Endometrium (tissue), 2 donors: ENCODE data around the gene CCDC187.

Experiments
- FAIRE-seq: peaks from 2 replicates; lab custom pipeline; 2012; peaks lifted over from hg19 to GRCh38; lab: Jason Lieb, UNC
- donor health status: control.
- donor health status: control.

The CCDC187 gene

DNA sequence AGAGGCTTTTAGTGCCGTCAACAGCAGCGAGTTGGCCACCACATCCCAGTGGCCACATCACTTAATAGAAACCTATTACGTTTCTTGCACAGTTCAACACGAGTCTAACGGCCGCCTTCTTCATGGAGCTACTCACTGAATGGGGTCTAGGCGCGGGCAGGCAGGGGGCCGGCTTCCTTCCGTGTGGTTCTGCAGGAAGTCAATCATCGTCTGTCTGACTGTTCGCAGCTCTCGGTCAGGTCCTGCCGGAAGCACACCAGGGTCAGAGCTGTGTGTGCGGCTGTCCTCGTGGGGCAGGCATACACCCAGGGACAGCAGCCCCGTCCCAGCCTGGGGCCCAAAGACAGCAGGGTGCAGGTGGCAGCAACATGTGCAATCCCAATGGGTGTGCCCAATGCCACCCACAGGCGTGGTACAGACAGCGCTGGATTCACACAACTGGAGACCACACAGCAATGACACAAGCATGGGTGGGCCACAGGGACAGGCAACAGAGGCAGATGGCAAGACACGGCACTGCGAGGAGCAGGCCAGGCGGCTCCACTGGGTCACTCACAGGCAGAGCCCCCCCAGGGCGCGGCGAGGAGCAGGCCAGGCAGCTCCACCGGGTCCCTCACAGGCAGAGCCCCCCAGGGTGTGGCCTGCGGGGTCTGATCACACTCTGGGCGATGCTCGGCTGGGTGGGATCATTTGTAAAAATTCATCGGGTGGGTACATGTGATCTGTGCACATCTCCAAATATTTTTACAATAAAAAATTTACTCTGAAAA, 79.8 kb downstream of the CCDC187 start:
- FAIRE-seq = no peak

DNA sequence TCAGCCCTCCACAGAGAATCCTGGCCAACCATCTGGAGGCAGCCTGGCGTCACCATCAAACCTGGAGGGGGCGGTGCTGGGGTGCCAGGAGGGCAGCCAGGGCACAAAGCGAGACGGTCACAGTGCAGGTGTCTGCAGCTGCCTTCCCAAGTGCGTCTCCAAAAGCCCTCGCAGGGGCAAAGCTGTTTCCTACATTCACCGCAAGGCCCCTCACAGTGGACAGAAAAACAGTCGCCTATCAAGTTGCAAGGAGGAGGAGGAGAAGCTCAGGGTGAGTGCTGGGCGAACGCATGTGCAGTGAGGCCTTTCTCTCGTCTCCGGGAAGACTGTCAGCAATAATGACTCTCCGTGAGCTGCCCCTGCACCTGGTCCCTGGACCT, 81.0 kb downstream of the CCDC187 start:
- FAIRE-seq = no peak

DNA sequence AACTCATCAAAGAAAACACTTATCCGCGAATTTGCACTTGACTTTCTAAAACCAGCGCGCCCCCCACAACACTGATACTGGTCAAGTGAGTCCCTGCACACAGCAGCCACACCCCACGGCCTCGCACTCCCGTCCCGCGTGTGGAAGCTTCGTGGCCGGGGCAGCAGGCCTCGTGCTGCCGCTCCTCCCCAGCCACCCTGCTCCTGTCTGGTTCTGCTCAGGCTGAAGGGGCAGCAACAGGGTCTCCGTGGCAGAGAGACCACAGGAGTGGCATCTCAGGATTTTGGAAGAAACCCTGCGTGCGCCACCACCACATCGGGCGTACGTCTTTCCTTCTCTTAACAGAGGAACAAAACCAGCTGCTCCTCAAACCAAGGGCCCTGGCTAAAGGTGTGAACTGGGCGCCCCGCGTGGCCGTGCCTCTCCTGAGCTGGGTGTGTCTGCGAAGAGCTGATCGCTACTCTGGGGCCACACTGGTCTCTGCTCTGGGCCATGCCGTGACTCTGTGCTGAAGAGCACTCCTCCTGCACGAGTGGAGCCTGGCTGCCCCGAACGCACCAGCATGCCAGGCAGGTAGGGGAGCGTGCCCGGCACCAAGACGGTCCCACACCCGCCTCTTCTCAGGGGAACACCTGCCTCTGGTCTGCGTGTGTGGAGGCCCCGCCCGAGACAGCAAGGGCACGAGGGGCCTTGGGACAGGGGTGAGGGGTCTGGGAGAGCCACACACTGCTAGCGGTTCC, 81.6 kb downstream of the CCDC187 start:
- FAIRE-seq = no peak

DNA sequence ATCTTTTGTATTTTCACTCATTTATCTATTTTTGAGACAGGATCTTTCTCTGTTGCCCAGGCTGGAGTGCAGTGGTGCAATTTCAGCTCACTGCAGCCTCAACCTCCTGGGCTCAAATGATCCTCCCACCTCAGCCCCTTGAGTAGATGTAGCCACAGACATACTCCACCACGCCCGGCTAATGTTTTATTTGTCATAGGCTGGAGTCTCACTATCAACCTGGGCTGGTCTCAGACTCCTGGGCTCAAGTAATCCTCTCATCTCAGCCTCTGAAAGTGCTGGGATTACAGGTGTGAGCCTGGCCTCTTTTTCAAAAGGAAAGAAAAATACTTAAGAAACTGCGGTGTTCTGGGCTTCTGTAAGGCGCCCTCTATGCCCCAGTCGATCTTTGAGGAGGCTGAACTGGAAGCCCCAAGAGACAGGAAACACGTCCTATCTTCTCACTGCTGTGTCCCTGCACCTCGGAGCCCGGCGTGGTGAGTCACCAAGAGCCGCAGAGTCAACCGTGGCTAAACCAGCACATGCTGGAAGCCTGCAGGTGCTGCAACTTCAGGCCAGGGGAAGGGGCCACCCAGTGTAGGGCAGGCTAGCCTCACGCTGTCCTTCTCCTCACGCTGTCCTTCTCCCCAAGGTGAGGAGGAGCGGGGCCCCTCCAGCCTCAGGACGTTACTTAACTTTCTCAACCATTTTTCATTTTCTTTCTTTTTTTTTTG, 83.7 kb downstream of the CCDC187 start:
- FAIRE-seq = no peak

DNA sequence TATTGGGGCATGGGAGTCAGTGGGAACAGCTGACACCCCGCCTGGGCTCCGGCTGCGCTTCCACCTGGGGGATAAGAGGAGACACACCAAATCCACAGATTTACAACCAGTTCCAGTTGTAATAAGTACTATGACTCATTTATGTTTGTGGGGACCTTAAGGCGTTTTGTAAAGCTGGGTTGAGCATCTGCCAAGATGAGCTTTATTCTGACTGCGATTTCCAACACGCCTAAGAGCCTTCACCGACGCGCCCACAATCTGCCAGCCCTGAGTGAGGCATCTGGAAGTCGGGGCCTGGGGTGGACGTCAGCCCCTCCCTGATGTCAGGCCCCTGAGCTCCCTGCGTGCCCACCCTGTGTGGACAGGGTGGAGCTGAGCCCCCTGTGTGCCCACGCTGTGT, 84.6 kb downstream of the CCDC187 start:
- FAIRE-seq = no peak

DNA sequence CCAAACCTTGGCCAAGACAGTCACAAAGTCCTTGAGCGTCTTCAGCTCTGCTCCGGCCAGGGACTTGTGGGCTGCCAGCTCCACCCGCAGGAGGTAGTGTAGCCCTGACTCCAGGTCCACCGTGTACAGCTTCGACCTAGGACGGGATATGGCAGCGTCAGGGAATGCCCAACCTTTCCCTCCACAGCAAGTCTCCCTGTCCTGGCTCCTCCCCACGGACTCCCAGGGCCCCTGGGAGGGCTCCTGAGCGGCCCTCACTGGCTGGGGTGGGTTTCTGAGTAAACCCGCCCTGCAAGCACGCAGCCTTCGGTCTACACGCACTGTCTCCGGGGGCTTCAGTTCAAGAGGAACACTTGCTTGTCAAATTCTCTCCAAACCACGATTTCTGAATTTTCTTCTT, 85.2 kb downstream of the CCDC187 start:
- no peak for FAIRE-seq

DNA sequence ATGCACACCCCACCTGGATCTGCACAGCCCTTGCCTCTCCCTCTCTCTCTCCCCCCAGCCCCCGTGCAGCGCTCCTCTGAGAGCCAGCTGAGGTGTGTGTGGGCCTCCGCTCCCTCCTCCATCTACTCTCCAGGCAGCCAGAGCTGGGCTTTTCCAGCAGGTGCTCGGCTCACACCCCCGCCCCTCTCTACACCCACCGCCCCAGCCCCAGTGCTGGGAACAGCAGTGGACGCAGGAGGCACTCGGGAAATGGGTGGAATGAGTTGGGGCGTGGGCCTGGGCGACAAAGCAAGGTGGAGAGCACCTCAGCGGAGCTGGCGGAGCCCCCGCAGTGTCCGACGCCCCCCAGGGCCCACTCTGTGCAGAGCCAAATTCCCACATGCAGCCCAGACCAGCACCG, 85.6 kb downstream of the CCDC187 start:
- FAIRE-seq = no peak

DNA sequence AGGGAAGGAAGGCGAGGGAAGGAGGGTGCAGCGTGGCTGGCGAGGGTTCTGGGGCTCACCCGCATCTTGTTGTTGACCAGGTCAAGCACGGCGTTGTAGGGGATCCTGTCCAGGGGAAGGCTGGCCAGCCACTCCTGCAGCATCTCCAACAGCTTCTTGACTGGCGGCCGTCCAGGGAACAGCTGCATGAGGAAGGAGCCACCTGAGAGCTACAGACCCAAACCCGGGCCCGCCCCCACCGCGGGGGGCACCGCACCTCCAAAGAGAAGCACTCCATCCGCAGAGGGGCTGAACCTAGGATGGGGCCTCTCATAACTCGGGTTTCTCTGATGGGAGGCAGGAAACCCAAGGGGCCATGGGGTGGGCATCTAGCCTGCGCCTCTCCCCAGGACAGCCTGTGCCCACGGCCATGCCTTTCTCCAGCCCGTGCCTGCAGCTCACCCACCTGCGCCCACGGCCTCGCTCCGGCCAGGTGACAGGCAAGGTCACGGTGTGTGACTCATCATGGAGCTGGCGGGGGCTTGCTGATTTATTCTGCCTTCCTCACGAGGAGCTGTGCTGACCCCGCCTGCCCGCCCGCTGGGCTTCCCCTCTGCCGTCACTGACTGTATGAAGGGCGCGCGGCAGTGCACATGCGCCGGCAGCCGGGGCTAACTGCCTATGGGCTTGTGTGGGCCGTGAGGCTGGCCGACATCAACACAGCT, 87.2 kb downstream of the CCDC187 start:
- no peak for FAIRE-seq

DNA sequence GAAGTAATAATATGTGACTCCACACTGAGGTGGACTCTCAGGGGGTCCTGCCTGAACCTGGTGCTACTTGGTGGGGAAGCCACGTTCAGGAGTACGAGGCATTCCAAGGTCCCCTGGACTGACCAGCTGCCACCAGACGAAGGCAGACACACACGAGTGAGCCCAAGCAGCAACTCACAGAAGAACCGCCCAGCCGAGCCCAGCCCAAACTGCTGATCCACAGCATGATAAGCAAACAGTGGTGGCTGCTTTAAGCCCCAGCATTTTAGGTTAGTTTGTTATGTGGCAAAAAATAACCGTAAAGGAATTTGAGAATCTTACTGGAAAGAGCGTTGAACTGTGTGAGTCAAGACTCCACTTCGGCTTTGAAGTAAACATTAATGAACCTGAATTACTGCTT, 90.2 kb downstream of the CCDC187 start:
- no peak for FAIRE-seq

DNA sequence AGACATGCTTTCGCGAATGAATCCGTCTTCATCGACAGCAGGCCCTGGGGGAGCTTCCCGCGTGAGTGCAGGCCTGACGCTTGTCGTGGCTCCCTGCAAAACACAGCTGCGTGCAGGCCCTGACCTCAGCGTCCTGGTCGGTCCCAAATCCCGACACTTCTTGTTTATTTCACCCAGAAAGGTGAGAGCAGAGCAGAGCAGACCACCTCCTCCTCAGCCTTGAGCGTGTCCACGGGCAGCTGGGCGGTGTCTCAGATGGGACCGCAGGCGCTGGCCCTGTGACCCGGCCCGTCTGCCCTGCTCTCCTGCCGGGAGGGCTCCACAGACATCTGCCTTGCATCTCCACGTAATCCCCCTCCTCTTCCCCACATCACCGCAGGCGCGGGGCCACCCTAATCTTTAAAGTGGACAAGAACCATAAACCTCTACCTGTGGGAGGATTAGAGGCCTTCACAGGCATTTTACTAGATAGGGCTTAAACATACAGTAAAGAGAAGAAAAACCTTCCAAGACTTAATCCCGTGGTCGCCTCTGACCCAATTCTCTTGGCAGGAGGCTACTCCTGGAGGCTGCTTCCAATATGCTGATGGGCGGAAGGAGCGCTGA, 91.4 kb downstream of the CCDC187 start:
- FAIRE-seq = no peak

DNA sequence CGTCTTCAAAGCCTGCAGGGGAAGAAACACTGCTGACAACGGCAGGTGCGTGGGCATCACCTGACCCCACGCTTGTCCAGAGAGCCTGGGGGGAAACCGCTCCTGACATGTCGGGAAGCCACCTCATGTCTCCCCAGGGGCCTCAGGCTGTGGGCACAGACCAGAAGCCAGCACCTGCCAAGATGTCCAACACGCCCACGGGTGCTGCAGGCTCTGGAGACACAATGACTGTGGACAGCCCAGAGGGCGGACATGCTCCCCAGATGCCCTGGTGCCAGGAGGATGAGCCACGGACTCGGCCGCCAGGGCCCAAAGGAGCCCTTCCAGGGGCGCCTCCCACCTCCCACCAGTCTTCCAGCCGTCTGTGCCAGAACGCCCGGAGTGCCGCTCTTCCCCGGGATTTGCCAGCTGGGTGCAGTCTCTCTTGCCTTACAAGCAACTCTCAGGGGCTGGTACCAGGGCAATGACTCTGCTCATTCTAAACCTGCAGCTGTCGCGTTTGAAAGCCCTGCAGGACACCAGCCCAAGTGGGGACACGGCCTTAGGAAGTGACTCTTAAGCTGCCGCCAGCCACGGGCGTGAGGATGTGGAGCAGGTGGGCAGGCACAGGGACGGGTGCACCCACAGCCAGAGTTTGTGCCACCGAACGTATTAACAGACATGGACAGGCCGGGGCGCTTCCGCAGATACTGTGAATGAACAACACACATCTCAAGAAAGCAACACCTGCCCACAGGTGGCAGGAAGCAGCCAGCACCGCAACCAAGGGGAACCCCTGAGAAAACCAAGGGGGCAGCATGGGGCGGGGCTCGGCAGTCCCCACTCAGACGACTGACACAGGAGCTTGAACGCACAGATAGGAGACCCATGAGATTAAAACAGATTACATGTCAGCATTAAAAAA, 92.2 kb downstream of the CCDC187 start:
- FAIRE-seq = no peak

DNA sequence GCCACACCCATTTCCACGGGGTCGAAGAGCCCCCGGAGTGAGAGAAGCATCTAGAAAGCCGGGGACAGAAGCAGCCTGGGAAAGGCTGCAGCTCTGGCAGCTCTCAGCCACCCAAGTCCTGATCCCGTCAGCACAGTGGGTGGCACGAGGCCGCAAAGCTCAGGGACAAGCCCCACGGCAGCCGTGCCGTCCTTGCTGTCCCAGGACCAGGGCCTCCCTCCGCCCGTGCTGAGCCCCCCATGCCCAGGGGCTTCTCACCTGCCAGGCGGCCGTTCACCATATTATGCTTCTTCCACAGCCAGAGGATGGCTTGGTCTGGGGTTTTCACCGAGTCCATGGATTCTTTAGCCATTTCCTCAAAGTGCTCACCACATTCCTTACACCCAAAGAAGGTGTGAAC, 92.9 kb downstream of the CCDC187 start:
- no peak for FAIRE-seq

DNA sequence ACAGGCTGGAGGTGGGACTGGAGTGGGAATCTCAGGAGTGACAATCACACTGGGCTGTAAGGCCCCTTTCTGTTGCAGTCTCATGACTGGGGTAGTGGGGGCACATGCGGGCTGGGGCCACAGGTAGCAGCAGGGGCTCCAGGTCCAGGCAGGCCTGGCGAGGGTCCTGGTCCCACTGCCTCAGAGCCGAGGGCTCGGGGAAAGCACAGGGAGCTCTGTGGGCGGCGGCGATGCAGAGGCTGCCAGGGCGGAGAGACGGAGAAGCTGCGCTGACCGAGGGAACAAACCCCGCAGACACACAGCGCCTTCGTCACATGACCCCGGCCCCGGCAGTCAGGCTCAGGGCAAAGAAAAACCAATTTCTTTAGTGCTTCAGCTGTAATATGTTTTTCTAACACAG, 93.6 kb downstream of the CCDC187 start:
- FAIRE-seq = no peak

DNA sequence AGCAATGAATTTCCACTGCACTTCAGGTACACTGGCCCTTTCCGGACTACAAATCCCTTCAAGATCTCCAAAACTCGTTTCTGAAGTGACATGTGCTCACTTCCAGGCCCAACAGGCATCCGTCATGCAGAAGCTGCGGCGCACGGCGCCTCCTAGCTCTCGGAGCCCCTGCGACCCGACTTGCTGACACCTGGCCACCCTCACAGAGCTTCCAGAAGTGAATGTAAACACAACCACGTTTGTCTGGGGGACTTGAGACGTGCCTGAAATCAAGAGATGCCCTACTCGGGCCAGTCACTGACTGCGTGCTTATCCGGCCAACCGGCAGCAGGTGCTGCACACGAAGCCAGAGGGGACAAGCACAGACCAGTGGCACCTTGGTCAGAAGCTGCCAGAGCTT, 94.1 kb downstream of the CCDC187 start:
- no peak for FAIRE-seq

DNA sequence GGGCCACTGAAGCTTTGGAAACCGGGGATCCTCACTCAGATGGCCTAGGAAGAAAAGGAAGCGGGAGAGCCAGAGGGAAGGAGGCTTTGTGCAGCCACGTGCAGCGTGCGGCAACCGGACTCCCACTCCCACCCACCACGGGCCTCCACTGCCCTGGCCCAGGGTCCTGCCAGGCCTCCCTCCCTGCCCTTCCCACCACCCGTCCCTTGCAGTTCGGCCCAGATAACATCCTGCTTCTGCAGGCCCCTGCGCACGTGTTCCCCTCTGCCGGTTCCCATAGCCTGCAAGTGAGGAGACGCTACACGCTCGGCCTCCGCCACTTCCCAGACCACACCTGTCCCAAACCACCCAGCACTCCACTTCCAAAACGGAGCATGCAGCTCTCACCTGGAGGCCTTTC, 94.7 kb downstream of the CCDC187 start:
- no peak for FAIRE-seq

DNA sequence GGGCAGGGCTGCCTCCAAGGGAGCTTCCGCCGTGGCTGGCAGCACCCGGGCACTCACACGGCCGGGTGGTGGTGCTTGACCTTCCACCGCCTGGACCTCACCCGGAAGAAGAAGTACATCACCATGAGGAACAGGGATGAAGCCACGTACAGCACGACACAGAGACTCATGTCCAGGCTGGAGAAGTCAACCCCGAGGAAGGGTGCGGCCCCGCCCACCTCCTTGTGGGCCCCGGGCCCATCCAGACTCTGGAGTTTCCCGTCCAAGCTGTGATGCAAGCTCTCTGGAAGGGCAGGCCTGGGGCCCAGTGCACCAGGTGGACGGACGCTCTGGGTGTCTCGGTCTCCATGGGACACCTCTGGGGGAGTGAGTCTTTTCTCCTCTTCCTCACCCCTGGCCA, 95.2 kb downstream of the CCDC187 start:
- no peak for FAIRE-seq

DNA sequence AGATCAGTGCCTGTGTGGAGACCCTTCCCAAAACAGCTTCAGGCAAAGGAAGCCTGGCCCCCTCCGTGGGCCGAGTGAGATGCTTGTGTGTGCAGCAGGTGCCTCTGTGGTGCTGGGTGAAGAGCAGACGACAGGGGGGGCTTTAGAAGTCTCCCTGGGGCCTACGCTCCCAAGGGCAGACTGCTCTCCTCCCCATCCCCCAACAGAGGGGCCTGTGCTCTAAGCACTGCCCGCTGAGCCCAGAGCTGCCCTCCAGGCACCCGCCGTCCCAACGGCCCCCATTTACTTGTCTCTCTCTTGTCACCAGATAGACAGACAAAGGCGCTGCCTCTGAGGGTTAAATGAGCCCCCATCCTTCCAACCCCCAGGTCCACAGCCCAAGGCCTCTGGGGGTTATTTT, 96.3 kb downstream of the CCDC187 start:
- FAIRE-seq = no peak

DNA sequence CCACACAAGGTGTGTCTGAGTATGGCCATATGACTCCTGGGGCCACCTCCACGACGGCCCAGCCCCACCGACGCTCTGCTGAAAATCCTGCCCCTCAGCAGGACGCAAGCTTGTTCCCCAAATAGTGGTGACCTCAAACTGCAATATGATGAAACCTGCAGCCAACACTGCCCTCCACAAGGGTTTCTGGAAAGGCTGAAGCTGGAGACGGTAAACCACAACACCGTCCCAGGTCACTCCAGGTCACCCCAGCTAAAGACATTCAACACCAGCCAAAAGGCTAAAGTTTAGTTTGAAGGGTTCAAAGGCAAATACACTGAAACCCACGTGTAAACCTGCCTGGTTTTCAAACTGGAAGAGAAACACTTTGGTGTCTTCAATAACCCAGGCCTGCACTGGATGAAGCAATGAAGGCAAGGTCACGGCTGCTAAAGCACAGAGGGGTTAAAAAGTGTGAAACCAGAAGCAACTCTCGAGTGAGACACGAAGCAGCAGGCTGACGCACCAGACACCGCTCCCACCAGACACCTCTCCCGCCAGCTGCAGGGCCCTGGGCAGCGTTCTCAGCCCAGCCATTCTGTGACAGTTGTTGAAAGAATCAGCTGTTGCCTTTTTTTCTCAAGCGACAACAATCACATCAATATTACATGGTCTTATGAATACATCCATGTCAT, 97.2 kb downstream of the CCDC187 start:
- no peak for FAIRE-seq

DNA sequence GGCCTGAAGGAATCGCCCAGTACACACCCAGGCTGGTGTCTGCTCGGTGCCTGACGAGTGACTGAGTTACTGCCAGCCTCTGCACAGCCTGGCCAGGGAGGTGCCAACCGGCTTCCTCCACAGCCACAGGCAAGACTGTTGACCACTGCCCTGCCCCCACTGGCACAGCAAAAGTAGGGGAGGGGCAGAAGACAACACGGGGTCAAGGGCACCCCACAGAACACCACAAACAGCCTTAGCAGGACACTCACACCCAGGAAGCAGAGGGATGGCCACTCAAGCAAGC, 98.2 kb downstream of the CCDC187 start:
- no peak for FAIRE-seq

DNA sequence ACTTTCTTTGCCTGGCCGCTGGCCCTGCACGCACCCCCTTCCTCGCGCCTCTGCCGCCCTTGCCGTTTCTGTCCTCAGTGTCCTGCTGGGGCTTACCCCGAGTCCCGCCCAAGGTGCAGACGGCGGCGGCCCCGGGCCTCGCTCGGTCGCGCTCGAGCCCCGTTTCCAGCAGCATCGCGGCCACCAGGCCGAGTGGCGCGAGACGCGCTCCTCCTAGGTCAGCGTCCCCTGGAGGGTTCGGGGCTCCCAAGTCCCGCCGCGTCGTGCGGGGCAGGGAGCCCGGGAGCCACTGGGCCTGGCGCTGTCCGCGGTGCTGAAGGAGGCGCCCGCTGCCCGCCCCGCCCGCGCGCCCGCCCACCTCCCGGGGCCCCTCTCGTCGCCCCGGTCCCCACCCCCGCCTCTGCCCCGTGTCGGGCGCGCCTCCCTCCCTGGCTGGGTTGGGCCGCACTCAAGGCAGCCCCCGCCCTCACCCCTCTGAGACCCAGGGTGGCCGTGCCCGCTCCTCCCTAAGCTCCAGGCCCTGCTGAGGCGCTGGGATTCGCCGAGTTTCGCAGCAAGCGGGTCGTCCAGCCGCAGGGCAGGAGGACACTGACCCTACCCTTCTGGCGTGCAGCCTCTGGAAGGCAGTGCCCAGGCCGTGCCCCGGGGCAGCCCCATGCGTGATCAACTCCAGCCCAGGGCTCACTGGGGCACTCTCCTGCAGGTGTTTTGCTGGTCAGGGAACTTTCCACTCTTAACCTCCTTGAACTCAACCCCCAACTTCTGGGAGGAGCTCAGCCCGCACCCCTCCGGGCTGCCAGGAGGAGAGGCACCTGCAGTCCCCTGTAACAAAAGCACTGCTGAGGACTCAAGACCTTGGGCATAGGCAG, 98.8 kb downstream of the CCDC187 start, which contains the start of gene LHX3:
TSS of gene LHX3 (minus strand) at position 291 of the 869 bp plus-strand sequence. CDS start at position 175, 116 bp downstream.
- no peak for FAIRE-seq
